ENCODE measurements around the gene CARNS1. TPM values are rescaled to one million over a fixed set of nuclear protein-coding genes. Genes with fewer than 3 reads are reported as not detected.

Gene CARNS1
- total and polyA plus RNA-seq, 2 of the 13 experiments (the other 11 are each of a cell fraction or from before 2014, with no cell fraction given): not detected

- no peak for TF ChIP-seq TFDP1 (CRISPR knock-in tag; IDR thresholded peaks at IDR 0.05; ENCODE audit: borderline replicate concordance)
- TF ChIP-seq SPEN (CRISPR knock-in tag; IDR thresholded peaks at IDR 0.05; ENCODE audit: low read depth): no peak
- no peak for TF ChIP-seq IRF2 (CRISPR knock-in tag; IDR thresholded peaks at IDR 0.05)
- no peak for TF ChIP-seq HDAC1 (CRISPR knock-in tag; IDR thresholded peaks at IDR 0.05)
- TF ChIP-seq, protein P1, sequence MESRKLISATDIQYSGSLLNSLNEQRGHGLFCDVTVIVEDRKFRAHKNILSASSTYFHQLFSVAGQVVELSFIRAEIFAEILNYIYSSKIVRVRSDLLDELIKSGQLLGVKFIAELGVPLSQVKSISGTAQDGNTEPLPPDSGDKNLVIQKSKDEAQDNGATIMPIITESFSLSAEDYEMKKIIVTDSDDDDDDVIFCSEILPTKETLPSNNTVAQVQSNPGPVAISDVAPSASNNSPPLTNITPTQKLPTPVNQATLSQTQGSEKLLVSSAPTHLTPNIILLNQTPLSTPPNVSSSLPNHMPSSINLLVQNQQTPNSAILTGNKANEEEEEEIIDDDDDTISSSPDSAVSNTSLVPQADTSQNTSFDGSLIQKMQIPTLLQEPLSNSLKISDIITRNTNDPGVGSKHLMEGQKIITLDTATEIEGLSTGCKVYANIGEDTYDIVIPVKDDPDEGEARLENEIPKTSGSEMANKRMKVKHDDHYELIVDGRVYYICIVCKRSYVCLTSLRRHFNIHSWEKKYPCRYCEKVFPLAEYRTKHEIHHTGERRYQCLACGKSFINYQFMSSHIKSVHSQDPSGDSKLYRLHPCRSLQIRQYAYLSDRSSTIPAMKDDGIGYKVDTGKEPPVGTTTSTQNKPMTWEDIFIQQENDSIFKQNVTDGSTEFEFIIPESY (CRISPR knock-in tag; IDR thresholded peaks at IDR 0.05): no peak
- TF ChIP-seq KAT8 (CRISPR knock-in tag; IDR thresholded peaks at IDR 0.05): no peak; the same call in 1 of the 2 replicates
- TF ChIP-seq ZNF605 (CRISPR knock-in tag; IDR thresholded peaks at IDR 0.05): 0 out of 2 replicates have a peak, but pooled peaks have one; percentile 2
- no peak for TF ChIP-seq ELF3 (CRISPR knock-in tag; IDR thresholded peaks at IDR 0.05)
- TF ChIP-seq NFKBIZ (CRISPR knock-in tag; IDR thresholded peaks at IDR 0.05): no peak
- 0 out of 2 replicates have a peak, but pooled peaks have one; percentile 3 for TF ChIP-seq TARDBP (CRISPR knock-in tag; IDR thresholded peaks at IDR 0.05)
- TF ChIP-seq FOSL2 (CRISPR knock-in tag; IDR thresholded peaks at IDR 0.05): no peak
- no peak for TF ChIP-seq CAMTA2 (CRISPR knock-in tag; IDR thresholded peaks at IDR 0.05; ENCODE audit: borderline replicate concordance)
- no peak for TF ChIP-seq ZNF235 (CRISPR knock-in tag; IDR thresholded peaks at IDR 0.05; ENCODE audit: borderline replicate concordance)
- TF ChIP-seq CEBPB (IDR thresholded peaks at IDR 0.05; ENCODE audit: borderline replicate concordance, low read depth, low read length): no peak
- no peak for TF ChIP-seq E2F1 (CRISPR knock-in tag; IDR thresholded peaks at IDR 0.05)
- no peak for TF ChIP-seq ZSCAN22 (CRISPR knock-in tag; IDR thresholded peaks at IDR 0.05)
- no peak for TF ChIP-seq ZNF773 (CRISPR knock-in tag; IDR thresholded peaks at IDR 0.05; ENCODE audit: borderline replicate concordance)
- TF ChIP-seq EHMT2 (IDR thresholded peaks at IDR 0.05; ENCODE audit: borderline replicate concordance, low read depth, low read length): no peak
- no peak for TF ChIP-seq KMT2B (CRISPR knock-in tag; IDR thresholded peaks at IDR 0.05)
- no peak; the same call in 1 of the 2 replicates for TF ChIP-seq FOXA3 (CRISPR knock-in tag; IDR thresholded peaks at IDR 0.05)
- no peak for TF ChIP-seq JARID2 (CRISPR knock-in tag; IDR thresholded peaks at IDR 0.05; ENCODE audit: insufficient replicate concordance)
- TF ChIP-seq SP4 (CRISPR knock-in tag; IDR thresholded peaks at IDR 0.05): peak; percentile 12; the same call in 1 of the 2 replicates
- TF ChIP-seq SMAD3 (CRISPR knock-in tag; IDR thresholded peaks at IDR 0.05): no peak
- no peak for TF ChIP-seq TCF12 (IDR thresholded peaks at IDR 0.05)
- no peak for TF ChIP-seq TCF12 (CRISPR knock-in tag; IDR thresholded peaks at IDR 0.05)
- TF ChIP-seq ZNF607 (CRISPR knock-in tag; IDR thresholded peaks at IDR 0.05; ENCODE audit: borderline replicate concordance): no peak
- TF ChIP-seq MED1 (CRISPR knock-in tag; IDR thresholded peaks at IDR 0.05): no peak
- no peak for TF ChIP-seq PAWR (CRISPR knock-in tag; IDR thresholded peaks at IDR 0.05; ENCODE audit: borderline replicate concordance)
- TF ChIP-seq PHF8 (CRISPR knock-in tag; IDR thresholded peaks at IDR 0.05): no peak
- TF ChIP-seq HOXA7 (CRISPR knock-in tag; IDR thresholded peaks at IDR 0.05): no peak
- no peak for TF ChIP-seq SRSF4 (IDR thresholded peaks at IDR 0.05; ENCODE audit: low read depth, low read length, poor library complexity, severe bottlenecking)
Observed at GRCh38 chr11:67465189-67465510, 49.7 kb downstream of the CARNS1 start (continued).
